ENCODE results near the gene AQP12A. TPM values are rescaled to one million over a fixed set of nuclear protein-coding genes. Genes with fewer than 3 reads are reported as not detected.
"Not testable (repeated sequence)": the region's sequence is repeated elsewhere in the genome, so short reads cannot be mapped to it uniquely, and the experiment has no call there.

The AQP12A gene
- polyA plus RNA-seq, 1 experiment: not detected

GRCh38 chr2:240689975-240690374, 1.7 kb upstream of the AQP12A start:
- H3K36me3 ChIP-seq (ENCODE audit: control insufficient read depth, insufficient read depth, low read length): no peaks in the 10 kb centered on the region
- no peak overlapping the region for H3K4me3 ChIP-seq (ENCODE audit: low read depth, low read length)
- ChIA-PET CTCF (no interaction called here), POLR2A (no interaction called here)
- H3K27me3 ChIP-seq (ENCODE audit: control insufficient read depth, insufficient read depth, low read length): peaks cover 4% of the 10 kb centered on the region; the same call in 1 of the 2 replicates
- TF ChIP-seq, protein P1, sequence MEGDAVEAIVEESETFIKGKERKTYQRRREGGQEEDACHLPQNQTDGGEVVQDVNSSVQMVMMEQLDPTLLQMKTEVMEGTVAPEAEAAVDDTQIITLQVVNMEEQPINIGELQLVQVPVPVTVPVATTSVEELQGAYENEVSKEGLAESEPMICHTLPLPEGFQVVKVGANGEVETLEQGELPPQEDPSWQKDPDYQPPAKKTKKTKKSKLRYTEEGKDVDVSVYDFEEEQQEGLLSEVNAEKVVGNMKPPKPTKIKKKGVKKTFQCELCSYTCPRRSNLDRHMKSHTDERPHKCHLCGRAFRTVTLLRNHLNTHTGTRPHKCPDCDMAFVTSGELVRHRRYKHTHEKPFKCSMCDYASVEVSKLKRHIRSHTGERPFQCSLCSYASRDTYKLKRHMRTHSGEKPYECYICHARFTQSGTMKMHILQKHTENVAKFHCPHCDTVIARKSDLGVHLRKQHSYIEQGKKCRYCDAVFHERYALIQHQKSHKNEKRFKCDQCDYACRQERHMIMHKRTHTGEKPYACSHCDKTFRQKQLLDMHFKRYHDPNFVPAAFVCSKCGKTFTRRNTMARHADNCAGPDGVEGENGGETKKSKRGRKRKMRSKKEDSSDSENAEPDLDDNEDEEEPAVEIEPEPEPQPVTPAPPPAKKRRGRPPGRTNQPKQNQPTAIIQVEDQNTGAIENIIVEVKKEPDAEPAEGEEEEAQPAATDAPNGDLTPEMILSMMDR (IDR thresholded peaks at IDR 0.05; ENCODE audit: insufficient read depth, low read depth, low read length): no peak
- no peak for DNase-seq (ENCODE audit: low read depth)

DNA sequence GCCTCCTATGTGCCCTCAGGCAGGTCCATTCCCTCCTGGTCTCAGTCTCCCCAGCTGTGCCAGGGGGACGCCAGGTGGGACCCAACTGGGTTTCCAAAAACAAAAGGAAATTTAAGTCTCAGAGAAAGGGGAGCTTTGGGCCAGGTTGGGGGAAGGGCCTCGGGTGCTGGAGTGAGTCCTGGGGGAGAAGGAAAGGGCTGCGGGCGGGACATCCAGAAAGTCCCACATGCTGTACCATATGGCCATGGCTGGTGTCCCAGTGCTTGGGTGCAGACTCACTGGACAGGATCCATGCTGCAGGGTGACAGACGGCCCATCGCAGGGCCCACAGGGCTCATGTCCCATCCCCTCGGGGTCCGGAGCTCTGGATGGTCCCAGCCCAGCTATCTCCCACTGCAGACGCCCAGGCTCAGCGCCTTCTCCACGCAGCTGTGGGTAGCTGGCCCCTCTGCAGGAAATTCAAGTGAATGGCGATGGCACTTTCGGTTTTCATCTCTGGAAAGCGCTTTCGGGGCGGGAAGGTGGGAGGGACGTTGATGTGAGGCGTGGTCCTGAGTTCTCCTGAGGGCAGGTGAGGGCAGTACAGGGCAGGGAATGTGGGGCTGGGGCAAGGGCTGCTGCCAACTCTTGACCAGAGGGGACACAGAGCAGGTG, 1.1 kb upstream of the AQP12A start:
- H3K27me3 ChIP-seq (ENCODE audit: control insufficient read depth, insufficient read depth, low read length); POLR2A ChIA-PET; DNase-seq (ENCODE audit: low read depth); H3K4me3 ChIP-seq (ENCODE audit: low read depth, low read length); H3K36me3 ChIP-seq (ENCODE audit: control insufficient read depth, insufficient read depth, low read length); CTCF ChIA-PET: not testable (repeated sequence)

- H3K36me3 ChIP-seq (ENCODE audit: control insufficient read depth, insufficient read depth, low read length); DNase-seq (ENCODE audit: low read depth); POLR2A ChIA-PET; CTCF ChIA-PET; H3K27me3 ChIP-seq (ENCODE audit: control insufficient read depth, insufficient read depth, low read length); H3K4me3 ChIP-seq (ENCODE audit: low read depth, low read length): not testable (repeated sequence)
These were observed 615 bp upstream of the AQP12A start for GRCh38 chr2:240691075-240691427.

DNA sequence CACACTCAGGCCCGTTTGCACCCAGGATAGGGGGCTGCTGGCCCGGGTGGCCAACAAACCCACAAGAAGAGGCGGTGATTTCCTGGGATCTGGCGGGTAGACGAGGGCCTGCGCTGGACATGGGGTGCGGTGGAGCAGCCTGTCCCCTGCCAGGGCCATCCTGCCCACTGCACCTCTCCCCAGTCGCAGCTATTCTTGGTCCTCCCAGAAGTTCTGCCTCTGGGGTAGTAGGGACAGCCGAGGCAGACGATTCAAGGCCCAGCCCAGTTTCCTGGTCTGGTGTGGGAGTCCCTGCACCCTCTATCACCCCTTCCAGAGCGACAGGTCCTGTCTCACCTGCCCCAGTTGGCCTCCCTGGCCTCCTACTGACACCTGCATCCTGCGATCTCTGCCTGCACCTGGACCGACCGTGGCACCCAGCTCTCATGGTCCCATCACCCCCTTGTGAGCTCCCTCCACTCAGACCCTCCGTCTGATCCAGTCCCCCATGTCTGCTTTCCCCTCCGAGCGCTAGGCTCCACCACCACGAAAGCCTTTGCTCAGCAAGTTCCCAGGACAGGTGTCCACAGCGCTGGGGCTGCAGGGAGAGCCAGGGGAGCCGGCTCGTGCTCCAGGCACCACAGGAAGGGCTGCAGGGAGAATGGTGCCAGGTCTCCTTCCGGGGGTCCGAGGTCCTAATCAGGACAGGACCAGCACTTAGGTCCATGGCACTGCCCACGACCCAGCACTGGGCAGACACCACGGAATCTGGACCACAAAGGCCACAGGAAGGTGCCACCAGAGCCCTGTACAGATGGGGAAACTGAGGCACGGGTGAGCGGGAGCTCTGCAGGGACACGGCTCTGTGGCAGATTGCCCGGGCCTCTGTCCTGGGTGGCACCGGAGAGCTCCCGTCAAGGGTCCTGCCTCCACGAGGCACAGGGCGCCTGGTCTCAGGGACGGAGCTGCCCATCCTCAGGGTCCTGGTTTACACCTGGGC, 1.2 kb downstream of the AQP12A start:
- CTCF ChIA-PET; POLR2A ChIA-PET; H3K4me3 ChIP-seq (ENCODE audit: low read depth, low read length); H3K27me3 ChIP-seq (ENCODE audit: control insufficient read depth, insufficient read depth, low read length); H3K36me3 ChIP-seq (ENCODE audit: control insufficient read depth, insufficient read depth, low read length); DNase-seq (ENCODE audit: low read depth): not testable (repeated sequence)

- H3K27me3 ChIP-seq (ENCODE audit: control insufficient read depth, insufficient read depth, low read length); POLR2A ChIA-PET; DNase-seq (ENCODE audit: low read depth); H3K36me3 ChIP-seq (ENCODE audit: control insufficient read depth, insufficient read depth, low read length); CTCF ChIA-PET; H3K4me3 ChIP-seq (ENCODE audit: low read depth, low read length): not testable (repeated sequence)
These were observed 2.6 kb downstream of the AQP12A start for GRCh38 chr2:240694304-240694703.

- DNase-seq (ENCODE audit: low read depth); POLR2A ChIA-PET; H3K4me3 ChIP-seq (ENCODE audit: low read depth, low read length); H3K27me3 ChIP-seq (ENCODE audit: control insufficient read depth, insufficient read depth, low read length); CTCF ChIA-PET; H3K36me3 ChIP-seq (ENCODE audit: control insufficient read depth, insufficient read depth, low read length): not testable (repeated sequence)
These were observed 3.9 kb downstream of the AQP12A start for GRCh38 chr2:240695593-240695992.

DNA sequence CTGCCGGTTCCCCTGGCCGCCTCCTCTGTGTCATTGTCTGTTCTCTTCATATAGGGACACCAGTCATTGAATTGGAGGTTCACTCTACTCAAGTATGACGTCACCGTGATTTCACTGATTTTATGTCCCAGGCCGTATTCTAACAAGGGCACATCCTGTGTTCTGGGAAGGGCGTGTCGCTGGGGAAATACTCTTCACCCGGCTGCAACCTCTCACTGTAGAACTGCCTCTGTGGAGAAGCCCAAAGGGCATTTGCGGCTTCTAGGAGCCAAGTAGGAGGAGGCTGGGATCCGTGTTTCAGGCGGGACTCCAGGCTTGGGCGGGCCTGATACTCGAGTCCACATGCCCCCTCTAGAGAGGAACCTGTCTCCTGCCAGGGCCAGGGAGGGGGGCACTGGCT, 4.8 kb downstream of the AQP12A start:
- H3K4me3 ChIP-seq (ENCODE audit: low read depth, low read length); DNase-seq (ENCODE audit: low read depth); H3K27me3 ChIP-seq (ENCODE audit: control insufficient read depth, insufficient read depth, low read length); H3K36me3 ChIP-seq (ENCODE audit: control insufficient read depth, insufficient read depth, low read length); POLR2A ChIA-PET; CTCF ChIA-PET: not testable (repeated sequence)

GRCh38 chr2:240698852-240699561, 7.3 kb downstream of the AQP12A start:
- DNase-seq (ENCODE audit: low read depth); POLR2A ChIA-PET; H3K4me3 ChIP-seq (ENCODE audit: low read depth, low read length); H3K27me3 ChIP-seq (ENCODE audit: control insufficient read depth, insufficient read depth, low read length); CTCF ChIA-PET; H3K36me3 ChIP-seq (ENCODE audit: control insufficient read depth, insufficient read depth, low read length): not testable (repeated sequence)

DNA sequence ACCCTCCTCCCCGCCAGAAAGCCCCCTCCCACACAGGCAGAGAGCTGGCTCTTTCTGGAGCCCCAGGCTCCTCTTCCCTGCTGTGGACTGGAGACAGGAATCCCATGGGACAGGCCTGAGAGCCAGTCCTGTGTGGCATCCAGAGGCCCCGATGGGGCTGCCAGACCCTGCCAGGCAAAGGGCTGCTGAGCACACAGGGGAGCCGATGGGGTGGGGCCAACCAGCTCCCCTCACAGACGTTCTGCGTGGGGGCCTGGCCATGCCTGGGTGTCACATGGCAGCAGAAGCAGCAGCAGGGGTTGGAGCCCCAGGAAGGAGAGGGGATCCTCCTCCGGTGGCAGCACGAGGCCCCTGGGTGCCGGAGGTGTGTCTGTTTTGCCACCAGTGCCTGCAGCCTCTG, 8.2 kb downstream of the AQP12A start:
- H3K36me3 ChIP-seq (ENCODE audit: control insufficient read depth, insufficient read depth, low read length); H3K27me3 ChIP-seq (ENCODE audit: control insufficient read depth, insufficient read depth, low read length); H3K4me3 ChIP-seq (ENCODE audit: low read depth, low read length); DNase-seq (ENCODE audit: low read depth); POLR2A ChIA-PET: not testable (repeated sequence)
- CTCF ChIA-PET: interaction anchor here (0.6 kb wide), 2 partner anchors 186 to 681 kb away, joined by 3 read pairs; no protein-coding TSS in a partner anchor

GRCh38 chr2:240700616-240701015, 8.9 kb downstream of the AQP12A start:
- H3K4me3 ChIP-seq (ENCODE audit: low read depth, low read length); CTCF ChIA-PET; POLR2A ChIA-PET: not testable (repeated sequence)

More at GRCh38 chr2:240700616-240701015, 8.9 kb downstream of the AQP12A start:
- H3K36me3 ChIP-seq (ENCODE audit: control insufficient read depth, insufficient read depth, low read length); DNase-seq (ENCODE audit: low read depth); H3K27me3 ChIP-seq (ENCODE audit: control insufficient read depth, insufficient read depth, low read length): not testable (repeated sequence)

Measured in BJ (cell line).